GM21381 (cell line): ENCODE results near the gene CREB3L1.
"Not testable (repeated sequence)": the region's sequence is repeated elsewhere in the genome, so short reads cannot be mapped to it uniquely, and the experiment has no call there.

Experiments
- ATAC-seq: cut with Tn5 transposase; IDR thresholded peaks from one replicate; pipeline ENCODE4 v1.9.1; 2021; ENCODE audit warnings: mild to moderate bottlenecking, moderate library complexity; ENCODE audit not compliant: unreplicated experiment

Gene CREB3L1

DNA sequence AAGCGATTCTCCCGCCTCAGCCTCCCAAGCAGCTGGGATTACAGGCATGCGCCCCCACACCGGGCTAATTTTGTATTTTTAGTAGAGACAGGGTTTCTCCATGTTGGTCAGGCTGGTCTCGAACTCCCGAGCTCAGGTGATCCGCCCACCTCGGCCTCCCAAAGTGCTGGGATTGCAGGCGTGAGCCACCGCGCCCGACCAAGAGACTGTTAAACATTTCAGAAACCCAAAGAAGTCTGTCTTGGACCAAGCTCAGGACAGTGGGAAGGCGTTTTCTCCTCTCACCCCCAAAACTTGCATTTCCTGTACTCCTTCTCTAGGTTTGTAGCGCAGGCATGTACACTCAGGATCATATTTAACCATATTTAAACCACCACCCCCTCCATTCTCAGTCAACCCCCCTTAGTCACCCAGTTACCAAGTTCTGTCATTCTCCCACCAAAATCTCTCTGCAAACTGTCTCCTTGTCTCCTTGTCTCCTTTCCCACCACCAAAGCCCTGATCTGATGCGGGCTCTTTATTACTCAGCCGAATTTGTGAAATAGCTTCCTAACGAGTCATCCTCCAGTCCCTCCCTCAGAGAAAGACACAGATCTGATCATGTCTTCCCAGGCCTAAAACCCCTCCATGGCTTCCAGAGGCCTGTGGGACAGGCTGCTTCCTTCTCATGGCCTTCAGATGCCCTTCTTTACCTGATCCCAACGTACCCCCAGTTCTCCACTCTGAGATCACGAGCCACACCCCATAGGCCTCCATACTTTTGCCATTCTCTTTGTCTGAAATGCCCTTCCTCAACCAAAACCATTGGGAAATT is 29.0 kb upstream of the CREB3L1 start:
- no peak for ATAC-seq

DNA sequence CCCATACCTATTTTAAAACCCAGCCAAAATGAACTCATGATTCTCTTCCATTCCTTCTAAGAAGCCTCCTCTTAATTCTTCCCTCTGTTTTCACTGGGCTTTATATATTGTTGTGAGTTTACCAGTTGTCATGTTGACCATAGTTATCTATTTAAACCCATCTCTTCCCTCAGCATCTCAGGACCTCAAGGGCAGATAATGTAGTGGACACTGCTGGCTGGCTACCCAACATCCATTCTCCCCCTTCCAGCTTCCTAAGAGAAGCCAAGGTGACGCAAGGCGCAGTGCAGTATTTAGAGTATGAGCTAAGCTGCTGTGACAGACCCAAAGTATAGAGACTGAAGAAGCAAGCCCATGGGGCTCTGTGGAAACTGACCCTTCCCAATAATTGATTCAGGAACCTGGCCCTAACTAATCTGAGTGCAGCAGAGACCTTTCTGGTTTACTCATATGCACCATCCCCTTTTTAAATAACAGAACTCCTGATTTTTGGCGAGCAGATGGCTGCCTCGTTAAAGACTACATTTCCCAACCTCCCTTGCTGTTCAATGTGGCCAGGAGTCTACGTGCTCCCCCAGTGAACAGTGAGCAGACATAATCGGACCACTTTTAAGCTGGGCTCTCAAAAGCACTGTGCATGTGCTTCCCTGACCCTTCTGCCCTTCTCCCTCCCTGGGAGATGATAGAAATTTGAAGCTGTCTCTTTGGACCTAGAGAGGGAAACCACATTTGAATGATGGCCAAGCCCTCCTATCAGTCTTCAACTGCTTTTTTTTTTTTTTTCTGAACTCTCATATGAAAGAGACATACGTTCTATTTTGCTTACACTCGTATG is 28.1 kb upstream of the CREB3L1 start:
- ATAC-seq = no peak

DNA sequence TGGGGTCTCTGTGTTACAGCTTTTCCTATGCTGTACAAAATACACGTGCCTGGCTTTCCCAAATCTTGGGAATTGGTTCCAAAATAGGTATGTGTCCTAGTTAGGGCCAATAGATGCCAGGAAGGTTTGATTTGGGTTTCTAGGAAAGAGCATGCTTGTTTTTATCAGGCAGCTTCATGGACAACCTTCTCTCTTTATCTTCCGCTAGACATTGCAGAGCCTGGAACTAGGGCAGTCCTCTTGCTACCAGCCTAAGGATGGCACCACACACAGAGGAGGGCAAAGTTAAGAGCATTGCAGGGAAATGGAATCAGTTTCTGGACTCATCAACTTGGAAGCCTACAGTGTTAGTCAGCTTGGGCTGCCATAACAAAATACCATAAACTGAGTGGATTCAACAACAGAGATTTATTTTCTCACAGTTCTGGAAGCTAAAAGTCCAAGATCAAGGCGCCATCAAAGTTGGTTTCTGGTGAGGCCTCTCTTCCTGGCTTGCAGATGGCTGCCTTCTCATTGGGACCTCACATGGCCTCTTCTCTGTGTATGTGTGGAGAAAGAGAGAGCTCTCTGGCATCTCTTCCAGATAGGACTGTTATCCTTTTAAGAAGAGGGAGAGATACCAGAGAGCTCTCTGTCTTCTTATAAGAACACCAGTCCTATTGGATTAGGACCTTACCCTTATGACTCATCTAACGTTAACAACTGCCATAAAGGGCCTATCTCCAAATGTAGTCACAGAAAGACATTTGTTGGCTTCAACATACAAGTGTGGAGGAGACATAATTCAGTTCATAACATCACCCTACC is 27.3 kb upstream of the CREB3L1 start:
- no peak for ATAC-seq

DNA sequence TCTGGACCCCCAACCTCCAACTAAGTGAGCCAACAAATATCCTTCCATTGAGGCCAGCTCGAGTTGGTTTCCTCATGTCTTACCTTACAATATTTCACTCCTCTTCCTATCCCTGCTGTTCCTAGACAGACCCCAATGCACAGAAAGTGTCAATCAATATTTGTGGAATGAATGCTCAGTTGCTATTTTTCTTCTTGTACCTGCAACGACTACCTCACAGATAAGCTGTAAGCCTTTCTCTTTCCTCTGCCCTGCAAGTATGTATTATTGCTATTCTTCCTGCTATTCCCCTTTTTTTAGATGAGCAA is 26.8 kb upstream of the CREB3L1 start:
- ATAC-seq = no peak

DNA sequence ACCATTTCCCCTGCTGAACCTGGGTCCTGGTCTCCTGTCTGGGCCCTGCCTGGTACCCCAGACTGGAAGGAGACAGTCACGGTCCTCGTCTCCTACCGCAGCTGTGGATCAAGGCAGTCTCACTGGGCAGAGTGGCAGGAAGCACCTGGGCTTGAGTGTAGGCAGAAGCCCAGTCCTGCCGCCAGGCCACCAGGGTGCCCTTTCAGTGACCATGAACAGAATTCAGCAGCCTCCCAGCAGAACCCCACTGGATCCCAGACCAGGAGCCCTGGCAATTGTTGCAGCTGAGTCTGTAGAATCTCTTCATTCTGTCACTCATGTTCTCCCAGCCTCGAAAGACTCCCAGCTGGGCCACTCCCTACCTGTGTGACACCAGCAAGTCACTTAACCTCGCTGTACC is 25.5 kb upstream of the CREB3L1 start:
- no peak for ATAC-seq

DNA sequence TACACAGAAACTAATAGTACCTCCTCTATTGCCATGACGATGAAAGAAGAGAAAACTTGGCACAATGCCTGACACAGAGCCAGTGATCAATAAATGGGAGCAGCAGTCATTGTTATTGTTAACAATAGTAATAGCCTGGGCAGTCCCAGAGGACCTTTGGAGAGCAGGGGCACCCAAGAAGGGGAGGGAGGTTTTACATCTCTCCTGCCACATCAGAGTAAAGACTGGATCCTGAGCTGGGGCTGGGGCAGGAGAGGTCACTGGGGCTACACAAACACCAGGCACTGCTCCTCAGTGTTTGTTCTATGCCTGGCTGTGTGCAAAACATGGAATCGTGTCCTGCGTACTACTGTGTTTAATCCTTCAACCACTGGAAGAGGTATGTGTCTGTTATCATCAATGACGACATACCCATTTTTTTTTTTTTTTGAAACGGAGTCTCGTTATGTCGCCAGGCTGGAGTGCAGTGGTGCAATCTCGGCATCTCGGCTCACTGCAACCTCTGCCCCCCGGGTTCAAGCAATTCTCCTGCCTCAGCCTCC is 25.0 kb upstream of the CREB3L1 start:
- no peak for ATAC-seq

DNA sequence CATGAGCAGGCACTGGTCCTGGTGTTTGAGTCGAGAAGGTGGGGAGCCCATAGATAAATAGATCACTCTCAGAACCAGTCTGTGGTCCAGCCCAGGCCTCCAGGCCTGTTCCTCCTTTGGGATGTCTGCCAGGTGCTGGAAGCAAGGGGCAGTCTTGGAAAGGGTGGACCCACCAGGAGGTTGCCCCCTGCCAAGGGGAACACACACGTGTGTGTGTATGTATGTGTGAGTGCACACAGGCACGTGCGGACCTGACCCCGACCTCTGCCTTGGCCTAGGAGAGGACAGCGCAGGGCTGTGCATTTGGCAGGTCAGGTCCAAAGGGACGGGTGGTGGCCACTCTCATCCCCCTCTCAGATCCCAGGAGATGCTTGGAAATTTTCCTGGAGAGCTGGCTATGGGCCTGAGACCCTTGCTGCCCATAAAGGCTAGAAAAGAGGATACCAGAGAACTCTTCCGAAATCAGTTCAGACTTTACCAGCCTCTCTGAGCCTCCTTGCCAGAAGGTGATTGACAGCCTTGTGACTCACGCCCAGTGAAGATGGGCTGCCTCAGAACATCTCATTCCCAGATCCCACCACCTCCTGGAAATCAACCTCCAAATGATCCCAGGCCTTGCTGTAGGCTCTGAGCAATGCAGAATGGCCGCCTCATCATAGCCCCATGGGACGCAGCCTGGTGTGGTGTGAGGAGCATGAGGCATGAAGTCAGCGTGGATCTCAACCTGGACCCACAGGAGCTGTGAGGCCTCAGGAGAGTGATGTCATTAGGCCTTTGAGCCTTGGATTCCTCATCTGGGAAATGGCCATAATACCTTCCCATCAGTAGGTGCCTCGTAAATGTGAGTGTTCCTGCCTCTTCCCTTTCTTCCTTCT is 24.0 kb upstream of the CREB3L1 start:
- no peak for ATAC-seq

DNA sequence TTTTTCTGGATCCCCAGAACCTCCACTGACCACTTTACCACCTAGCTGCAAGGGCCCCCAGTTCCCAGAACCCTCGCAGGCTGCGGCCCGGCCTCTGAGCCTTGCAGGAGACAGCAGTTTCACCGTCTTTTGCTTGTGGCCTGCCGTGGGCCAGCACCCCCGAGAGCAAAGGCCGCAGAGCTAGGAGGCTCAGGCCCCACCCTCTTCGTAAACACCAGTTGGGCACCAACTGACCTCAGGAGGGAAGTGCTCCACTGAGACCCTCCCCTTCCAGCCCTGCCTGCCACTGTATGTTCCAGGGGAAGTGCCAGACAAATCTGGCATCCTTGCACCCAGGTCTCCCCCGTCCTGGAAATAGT is 23.4 kb upstream of the CREB3L1 start:
- no peak for ATAC-seq

DNA sequence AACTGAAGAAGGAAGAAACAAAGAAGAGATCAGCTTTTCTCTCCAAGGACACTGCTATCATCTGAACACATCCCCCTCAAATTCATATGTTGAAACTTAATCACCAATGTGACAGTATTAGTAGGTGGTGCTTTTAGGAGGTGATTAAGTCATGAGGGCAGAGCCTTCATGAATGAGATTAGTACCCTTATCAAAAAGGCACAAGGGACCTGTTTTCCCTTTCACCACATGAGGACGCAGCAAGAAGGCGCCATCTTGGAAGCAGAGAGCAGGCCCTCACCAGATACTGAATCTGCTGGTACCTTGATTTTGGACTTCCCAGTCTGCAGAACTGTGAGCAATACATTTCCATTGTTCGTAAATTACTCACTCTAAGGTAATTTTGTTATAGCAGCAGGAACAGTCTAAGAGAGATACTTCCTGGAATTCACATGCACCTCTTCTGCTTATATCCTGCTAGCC is 20.9 kb upstream of the CREB3L1 start:
- no peak for ATAC-seq

DNA sequence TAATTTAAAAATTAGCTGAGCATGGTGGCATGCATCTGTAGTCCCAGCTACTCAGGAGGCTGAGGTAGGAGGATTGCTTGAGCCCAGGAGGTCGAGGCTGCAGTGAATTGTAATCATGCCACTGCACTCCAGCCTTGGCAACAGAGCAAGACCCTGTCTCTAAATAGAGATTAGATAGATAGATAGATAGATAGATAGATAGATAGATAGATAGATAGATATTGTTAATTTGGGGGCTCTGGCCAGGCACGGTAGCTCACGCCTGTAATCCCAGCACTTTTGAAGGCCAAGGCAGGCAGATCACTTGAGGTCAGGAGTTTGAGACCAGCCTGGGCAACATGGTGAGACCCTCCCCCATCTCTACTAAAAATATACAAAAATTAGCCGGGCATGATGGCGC is 18.1 kb upstream of the CREB3L1 start:
- not testable (repeated sequence) for ATAC-seq

DNA sequence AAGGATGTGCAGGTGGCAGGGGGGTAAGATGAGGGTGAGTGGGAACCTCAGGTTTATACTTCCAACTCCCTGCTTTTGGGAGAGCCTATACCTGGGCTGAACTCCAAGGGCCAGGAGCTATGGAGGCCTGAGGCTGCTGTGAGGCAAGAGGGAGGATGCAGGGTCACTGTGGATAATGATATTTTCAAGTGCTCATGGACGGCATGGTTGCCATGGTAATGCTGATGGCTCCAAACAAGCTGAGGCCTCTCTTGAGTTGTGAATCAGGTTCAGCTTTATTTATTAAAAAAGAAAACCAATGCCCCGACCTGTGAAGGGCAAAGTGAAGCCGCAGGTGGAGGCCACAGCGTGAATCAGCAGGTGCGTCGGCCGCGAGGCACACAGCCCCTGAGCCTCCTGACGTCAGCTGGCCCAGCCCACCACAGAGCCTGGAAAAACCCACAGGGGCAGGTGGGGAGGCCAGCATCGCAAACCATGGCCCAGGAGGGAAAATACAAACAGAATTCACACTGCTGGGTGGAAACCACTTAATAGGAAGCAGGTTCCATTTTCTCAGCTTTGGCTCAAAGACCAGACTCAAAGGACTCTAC is 17.4 kb upstream of the CREB3L1 start:
- ATAC-seq = no peak

DNA sequence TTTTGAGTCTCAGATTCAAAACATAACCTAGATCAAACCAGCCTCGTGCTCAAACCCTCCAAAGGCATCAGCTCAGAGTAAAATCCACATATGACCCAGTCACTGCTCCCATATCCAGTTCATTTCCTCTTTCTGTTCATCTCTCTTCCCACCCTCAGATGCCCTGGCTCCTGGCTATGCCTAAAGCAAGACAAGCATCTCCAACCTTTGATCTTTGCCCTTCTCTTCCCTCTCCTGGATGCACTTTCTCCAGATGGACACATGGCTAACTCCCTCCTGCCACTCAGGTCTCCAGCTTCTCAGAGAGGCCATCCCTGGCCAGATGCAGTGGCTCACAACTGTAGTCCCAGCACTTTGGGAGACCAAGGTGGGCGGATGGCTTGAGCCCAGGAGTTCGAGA is 14.3 kb upstream of the CREB3L1 start:
- no peak for ATAC-seq

DNA sequence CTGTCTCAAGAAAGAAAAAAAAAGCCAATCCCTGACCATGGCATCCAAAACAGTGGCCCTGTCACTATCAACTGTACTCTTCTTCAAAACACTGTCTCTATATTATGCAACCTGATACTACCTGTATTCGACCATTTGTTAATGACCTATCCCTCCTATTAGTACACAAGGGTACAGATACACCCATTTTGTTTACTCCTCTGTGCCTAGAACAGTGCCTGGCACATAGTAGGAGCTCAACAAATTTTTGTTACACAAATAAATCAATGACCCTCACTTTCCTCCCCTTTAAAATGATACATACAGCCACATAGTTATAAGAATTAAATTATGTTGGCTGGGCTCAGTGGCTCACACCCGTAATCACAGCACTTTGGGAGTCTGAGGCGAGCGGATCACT is 13.4 kb upstream of the CREB3L1 start:
- no peak for ATAC-seq

DNA sequence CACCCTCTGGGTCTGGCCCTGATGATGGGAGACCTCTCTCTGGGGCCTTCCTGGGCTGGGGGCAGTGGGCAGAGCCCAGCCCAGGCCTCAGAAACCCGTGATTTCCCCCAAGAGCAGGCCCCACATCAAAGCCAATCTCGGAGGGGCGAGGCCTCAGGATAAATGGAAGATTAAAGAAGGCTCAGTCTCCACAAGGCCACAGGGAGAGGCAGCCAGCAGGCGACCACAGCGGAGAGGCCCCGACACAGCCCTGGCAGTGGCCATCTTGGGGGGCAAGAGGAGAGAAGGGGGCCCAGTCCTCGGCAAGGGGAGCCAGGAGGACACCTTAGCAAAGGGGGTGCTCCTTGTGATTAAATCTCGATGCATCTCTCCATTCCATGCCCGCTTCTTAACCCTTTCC is 12.5 kb upstream of the CREB3L1 start:
- no peak for ATAC-seq

DNA sequence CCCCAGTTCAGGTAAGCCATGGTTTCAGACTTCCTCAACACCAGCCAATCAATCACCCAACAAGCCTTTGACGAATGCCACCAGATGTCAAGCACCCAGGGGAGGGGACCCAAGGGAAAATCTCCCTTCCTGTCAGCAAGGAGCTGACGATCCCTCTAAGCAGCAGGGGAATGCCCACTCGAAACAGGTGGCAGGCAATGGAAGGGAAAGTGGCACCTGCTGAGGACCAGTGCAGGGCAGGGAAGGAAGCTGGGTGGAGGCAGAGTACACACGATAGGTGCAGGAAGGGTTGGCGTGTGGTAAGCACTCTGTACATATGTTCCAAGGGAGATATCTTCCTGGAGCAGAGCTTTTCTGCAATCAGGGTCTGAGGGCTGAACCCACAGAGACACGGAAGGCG is 11.7 kb upstream of the CREB3L1 start:
- no peak for ATAC-seq

DNA sequence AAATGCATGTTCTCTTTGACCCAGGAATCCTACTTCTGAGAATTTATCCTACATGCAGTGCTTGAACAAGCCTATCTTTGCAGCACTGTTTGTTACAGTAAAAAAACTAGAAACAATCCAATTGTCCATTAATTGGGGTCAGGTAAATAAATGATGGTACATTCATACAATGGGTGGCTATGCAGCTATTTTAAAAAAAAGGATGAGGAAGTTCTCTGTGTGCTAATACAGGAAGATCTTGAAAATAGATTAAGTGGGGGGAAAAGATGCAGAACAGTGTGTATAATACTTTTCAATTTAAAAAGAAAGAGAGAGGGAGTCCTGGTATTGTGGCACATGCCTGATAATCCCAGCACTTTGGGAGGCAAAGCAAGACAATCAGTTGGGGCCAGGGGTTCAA is 9.5 kb upstream of the CREB3L1 start:
- ATAC-seq = no peak

DNA sequence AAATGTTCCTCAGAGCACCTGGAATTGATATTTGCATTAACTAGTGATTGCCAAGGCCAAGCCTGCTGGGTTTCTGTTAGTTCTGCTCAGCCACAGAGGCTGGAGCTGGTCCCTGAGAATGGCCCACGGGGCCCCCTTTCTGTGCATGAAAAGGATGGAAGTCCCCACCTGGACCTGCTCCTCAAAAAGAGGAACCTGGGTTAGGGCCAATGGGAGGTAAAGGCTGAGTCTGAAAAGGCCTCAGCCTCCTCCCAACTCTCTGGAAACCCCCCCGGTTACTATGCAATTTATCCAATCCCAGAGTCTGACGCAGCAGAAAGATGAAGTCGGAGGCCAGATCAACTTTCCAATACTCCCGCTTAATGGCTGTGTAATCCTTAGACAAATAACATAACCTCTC is 6.8 kb upstream of the CREB3L1 start:
- no peak for ATAC-seq

DNA sequence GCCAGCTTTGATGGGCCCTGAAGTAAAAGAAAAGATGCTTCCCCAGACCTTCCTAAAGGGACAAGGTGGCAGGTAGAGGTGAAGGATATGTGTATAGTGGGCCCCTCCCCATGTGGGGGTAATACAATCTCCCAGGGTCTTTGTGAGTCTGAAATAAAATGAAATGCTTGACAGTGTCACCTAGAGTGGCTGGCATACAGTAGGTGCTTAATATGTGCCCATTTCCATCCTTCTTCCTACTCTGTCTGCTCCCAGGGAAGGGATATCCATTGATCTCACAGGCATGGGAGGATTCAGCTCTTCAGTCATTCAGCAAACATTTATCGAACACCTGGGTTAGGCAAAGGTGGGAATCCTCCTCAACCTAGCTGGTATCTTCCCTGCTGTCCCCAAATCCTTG is 6.1 kb upstream of the CREB3L1 start:
- ATAC-seq = no peak

DNA sequence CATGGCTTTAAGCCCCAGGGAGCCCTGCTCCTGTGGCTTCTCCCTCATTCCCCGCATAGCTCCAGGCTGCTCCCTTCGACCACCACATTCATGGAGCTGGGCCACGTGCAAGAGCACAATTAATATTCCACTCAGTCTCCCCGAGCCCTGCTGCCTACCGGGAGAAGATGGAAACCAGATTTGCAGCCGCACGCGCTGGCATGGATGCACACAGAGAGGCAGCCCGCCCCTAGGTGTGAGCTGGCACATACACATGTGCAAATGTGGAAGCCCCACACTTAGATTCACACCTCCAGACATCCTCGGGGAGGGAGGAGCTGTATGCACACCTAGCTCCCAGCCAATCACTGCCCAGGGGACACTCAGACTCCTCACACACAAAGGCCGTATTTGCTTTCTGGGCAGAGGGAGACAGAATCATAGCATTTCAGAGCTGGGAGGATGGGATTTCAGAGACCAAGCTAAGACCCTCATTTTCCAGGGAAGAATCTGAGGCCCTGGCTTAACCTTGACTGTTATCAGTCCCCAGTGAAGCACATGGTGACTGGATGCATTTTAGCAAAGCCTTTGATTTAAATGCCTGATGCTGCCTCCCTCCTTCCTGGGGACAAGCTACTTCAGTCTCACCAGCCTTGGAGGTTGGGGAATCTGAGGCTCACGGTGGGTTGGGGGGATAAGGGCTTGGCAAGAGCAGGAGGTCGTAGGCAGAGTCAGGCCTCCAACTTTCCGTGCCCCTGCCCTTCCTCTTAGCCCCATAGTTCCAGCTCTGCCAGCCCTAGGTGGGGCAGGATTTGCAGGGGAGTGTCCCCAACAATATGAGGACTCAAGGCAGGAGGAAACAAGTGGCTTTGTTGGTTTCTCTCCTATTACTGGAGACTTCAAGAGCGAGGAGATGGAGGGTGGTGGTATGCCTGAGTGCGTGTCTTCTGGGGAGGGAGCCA is 5.3 kb upstream of the CREB3L1 start:
- ATAC-seq = no peak
